AG04449 (cell line): Measurements from ENCODE around the gene HTR2B.
"Not testable (repeated sequence)": the region's sequence is repeated elsewhere in the genome, so short reads cannot be mapped to it uniquely, and the experiment has no call there.

Source experiments
- CTCF ChIA-PET: fragments of 350-600 bp; formaldehyde crosslinking; extraction: SDS; loops from one replicate; lab custom pipeline; 2021; ENCODE audit warnings: antibody characterized with exemption; lab: Yijun Ruan, JAX
- POLR2A ChIA-PET: fragments of 400-600, 350-600 bp; formaldehyde crosslinking; extraction: SDS; loops from one replicate; lab custom pipeline; 2020; ENCODE audit warnings: antibody characterized with exemption, inconsistent platforms; lab: Yijun Ruan, JAX
- DNase-seq: peaks from one replicate; pipeline ENCODE4 v3.0.0-alpha.2; 2010; ENCODE audit warnings: low read depth, low spot score
- H3K4me3 ChIP-seq: 2 replicates; pipeline ENCODE4 v1.5.1; 2011; ENCODE audit warnings: low read depth, mild to moderate bottlenecking, control low read depth, low read length
- CTCF ChIP-seq: IDR thresholded peaks from one replicate; pipeline ENCODE4 v1.5.1; 2011; ENCODE audit warnings: mild to moderate bottlenecking, moderate library complexity, low read length, control low read depth, inconsistent platforms; ENCODE audit not compliant: insufficient read depth; ENCODE audit errors: missing control alignments

HTR2B gene

GRCh38 chr2:231110551-231110950 is 14.3 kb downstream of the HTR2B start:
- no peak for TF ChIP-seq CTCF
- ChIA-PET CTCF (interaction anchor here (0.6 to 4.4 kb wide), 14 partner anchors 10 to 341 kb away, joined by 3 to 36 read pairs (median 4); no protein-coding TSS in a partner anchor), POLR2A (no interaction called here)
- no peak overlapping the region for H3K4me3 ChIP-seq
- no peak for DNase-seq

DNA sequence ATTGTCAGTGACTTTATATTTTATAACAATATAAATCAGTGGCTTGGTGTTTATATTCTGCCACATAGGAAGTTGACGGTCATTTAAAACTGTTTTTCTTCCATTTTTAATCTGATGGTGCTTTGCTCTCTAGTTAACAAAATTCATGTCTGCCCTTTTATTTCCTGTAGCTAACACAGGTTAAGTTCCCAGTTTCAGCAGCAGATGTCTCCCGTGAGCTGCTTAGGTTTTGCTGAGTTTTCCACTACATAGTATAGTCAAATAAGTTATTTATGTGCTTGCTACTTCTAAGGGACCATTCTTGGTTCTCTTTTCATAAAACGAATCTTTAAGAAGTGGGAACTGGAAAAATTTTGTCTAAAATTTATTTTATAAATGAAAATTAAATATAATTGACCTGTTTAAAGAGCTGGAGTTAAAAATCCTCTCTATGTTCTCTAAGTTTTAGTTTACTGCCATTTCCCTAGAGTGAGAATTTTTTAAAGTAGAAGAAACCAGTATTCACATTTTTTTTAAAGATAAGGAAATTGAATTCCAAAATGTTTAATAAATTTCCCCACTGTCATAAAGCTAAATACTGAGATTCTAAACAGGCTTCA is 20.6 kb downstream of the HTR2B start:
- CTCF ChIA-PET: interaction anchor here (0.7 to 13.9 kb wide), 46 partner anchors 8 to 353 kb away, joined by 3 to 336 read pairs (median 5); partner anchors contain the start of genes ARMC9, HTR2B and PSMD1
- no peak overlapping the region for H3K4me3 ChIP-seq
- POLR2A ChIA-PET: interaction anchor here (0.5 to 0.6 kb wide), 2 partner anchors 20 to 47 kb away, joined by 3 read pairs; no protein-coding TSS in a partner anchor
- peak; percentile 26 for DNase-seq
- peak; percentile 66 for TF ChIP-seq CTCF

- TF ChIP-seq CTCF: no peak
- DNase-seq: no peak
- ChIA-PET POLR2A (no interaction called here), CTCF (interaction anchor here (0.6 to 13.9 kb wide), 21 partner anchors 9 to 355 kb away, joined by 3 to 336 read pairs (median 10); partner anchors contain the start of genes ARMC9 and HTR2B)
- no peak overlapping the region for H3K4me3 ChIP-seq
These were observed 22.1 kb downstream of the HTR2B start for GRCh38 chr2:231102772-231103171.

GRCh38 chr2:231100990-231101389 is 23.9 kb downstream of the HTR2B start:
- no peak for TF ChIP-seq CTCF
- POLR2A ChIA-PET: no interaction called here
- DNase-seq: no peak
- H3K4me3 ChIP-seq: no peak overlapping the region
- CTCF ChIA-PET: interaction anchor here (1.0 to 13.9 kb wide), 5 partner anchors 94 to 311 kb away, joined by 3 to 336 read pairs (median 57); partner anchors contain the start of gene ARMC9

DNA sequence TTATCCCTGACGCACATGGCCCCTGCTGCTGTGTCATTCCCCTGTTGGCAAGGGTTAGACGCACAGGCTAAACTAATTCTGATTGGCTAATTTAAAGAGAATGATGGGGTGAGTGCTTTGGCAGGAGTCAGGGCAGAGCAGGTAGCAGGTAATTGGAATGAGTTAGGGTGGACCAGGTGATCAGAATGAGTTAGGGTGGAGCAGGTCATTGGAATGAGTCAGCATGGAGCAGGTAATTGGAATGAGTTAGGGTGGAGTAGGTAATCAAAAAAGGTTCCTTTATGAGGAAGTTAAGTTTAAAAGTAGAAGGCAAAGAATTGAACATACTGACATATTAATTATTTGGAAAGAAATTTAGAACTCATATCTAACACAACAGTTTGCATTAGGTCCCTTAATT is 24.5 kb downstream of the HTR2B start:
- POLR2A ChIA-PET, DNase-seq, H3K4me3 ChIP-seq: not testable (repeated sequence)
- CTCF ChIA-PET: interaction anchor here (4.8 to 13.9 kb wide), 3 partner anchors 95 to 312 kb away, joined by 57 to 336 read pairs (median 87); partner anchors contain the start of gene ARMC9

DNA sequence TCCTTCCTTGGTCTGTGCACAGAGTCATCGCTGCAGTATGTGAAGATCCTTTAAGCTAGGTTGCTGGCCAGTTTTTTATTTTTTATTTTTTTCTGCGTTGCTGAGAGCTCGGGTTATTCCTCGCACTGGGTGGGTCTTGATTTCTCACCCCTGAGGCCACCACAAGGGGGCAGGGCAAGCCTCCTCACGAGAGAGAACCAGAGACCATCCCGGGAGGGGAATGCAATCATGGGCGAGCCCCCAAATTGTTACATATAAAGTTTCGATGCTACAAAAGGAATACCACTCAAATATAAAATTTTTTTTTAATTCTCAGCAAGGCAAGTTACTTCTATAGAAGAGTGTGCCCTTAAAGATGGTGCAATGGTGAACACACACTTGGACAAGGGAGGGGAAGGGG is 24.9 kb downstream of the HTR2B start:
- CTCF ChIA-PET: interaction anchor here (6.6 to 13.9 kb wide), 2 partner anchors 95 to 126 kb away, joined by 87 to 336 read pairs; partner anchors contain the start of gene ARMC9
- POLR2A ChIA-PET: no interaction called here
- TF ChIP-seq CTCF: no peak
- DNase-seq: no peak
- no peak overlapping the region for H3K4me3 ChIP-seq
